HFF-Myc (cell line): Measurements from ENCODE around the gene PGPEP1.
A peak's percentile ranks its signal among the peaks of the same experiment; 100 is the strongest.

Source experiments
- DNase-seq: peaks from one replicate; pipeline ENCODE4 v3.0.0-alpha.2; 2011; ENCODE audit warnings: low read depth; ENCODE audit errors: extremely low read depth
- H3K4me3 ChIP-seq: replicated peaks from 2 replicates; pipeline ENCODE4 v1.5.1; 2011; ENCODE audit warnings: low read depth, mild to moderate bottlenecking, control low read depth, low read length
- CTCF ChIP-seq: IDR thresholded peaks from 2 replicates; pipeline ENCODE4 v1.5.1; 2012; ENCODE audit warnings: mild to moderate bottlenecking, low read depth, low read length, control low read depth; ENCODE audit errors: missing control alignments

PGPEP1 gene

GRCh38 chr19:18412610-18413239 is 72.3 kb downstream of the PGPEP1 start:
- no peak overlapping the region for H3K4me3 ChIP-seq
- no peak for DNase-seq
- TF ChIP-seq CTCF = no peak

GRCh38 chr19:18414504-18415177 is 74.2 kb downstream of the PGPEP1 start:
- H3K4me3 ChIP-seq = peak overlapping the region; percentile 36
- no peak for TF ChIP-seq CTCF
- no peak for DNase-seq

DNA sequence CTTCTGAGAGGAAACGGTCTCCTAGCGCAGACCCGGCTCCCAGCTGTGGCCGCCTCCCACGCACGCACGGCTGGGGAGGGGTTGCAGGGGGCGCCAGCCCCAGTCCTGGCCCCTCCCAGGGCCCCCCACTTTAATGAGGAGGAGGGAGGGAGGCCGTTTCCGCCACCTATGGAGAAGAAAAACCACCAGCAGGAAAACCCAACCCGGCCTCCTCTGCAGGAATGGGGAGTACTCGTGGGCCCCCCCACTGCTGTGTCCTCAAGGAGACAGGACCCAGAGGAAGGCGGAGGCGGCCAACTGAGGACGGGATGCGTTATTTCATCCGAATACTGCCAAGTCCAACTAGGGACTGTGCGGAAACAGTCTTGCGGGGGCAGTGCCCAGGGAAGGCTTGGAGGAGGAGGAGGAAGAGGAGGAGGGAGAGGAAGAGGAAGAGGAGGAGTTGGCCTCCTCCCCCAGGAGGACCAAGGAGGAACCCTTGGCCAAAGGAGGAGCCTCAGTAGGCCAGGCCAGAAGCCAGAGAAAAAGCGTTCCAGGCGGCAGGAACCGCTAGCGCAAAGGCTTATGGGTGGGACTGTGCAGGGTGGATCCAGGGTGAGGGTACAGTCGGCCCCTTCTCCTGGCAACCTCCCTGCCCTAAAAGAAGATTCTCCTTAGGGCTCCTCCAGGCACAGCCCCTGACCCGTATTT is 74.9 kb downstream of the PGPEP1 start:
- TF ChIP-seq CTCF = no peak
- peak; percentile 89 for DNase-seq
- H3K4me3 ChIP-seq = peak overlapping the region; percentile 36

GRCh38 chr19:18416778-18417249 is 76.4 kb downstream of the PGPEP1 start:
- DNase-seq = peak; percentile 74
- H3K4me3 ChIP-seq = peak overlapping the region; percentile 43
- TF ChIP-seq CTCF = no peak

DNA sequence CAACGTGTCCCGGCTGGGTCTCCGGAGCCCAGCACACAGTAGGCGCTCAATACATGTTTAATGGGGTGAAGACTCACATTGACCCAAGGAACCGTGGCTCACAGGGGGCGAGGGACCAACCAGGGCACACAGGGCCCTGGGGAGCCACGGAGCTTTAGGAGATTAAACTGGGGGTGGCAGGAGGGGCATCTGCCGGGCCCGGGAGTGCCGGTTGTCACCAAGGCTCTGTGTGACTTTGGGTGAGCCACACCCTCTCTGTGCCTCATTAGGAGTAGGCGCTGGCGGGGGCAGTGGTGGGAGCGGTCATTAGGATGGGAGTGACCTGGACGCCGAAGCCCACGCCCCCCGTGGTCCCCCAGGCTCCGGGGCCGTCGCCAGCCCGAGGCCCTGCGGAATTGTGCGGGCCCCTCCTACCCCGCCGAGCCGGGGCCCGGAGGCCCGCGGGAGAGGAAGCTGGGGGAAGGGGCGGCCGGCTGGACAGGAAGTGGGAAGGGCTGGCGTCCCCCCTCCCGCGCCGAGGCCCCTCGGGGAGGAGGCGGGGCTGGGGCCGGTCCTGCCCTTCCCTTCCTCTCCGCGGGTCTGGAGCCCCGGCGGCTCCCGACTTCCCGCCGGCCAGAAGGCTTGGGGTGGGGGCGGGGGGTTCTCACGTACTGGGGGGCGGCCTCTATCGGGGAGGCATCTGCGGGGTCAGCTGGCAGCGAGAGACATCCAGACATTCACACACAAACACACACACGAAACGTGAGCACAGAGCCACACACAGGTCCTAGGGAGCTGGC is 77.0 kb downstream of the PGPEP1 start:
- DNase-seq = no peak
- H3K4me3 ChIP-seq = peak overlapping the region; percentile 43
- TF ChIP-seq CTCF = no peak

GRCh38 chr19:18418029-18418482 is 77.7 kb downstream of the PGPEP1 start:
- no peak for DNase-seq
- no peak for TF ChIP-seq CTCF
- peak overlapping the region; percentile 43 for H3K4me3 ChIP-seq
